IPS-15b (cell line): ENCODE measurements around the gene ZNF526.

Source experiments
- H3K27me3 ChIP-seq: one replicate; pipeline ENCODE4 v1.6.1; 2013; ENCODE audit warnings: low read length; ENCODE audit not compliant: control insufficient read depth, insufficient read depth
- H3K36me3 ChIP-seq: one replicate; pipeline ENCODE4 v1.6.1; 2013; ENCODE audit warnings: low read length; ENCODE audit not compliant: control insufficient read depth, insufficient read depth
- H3K4me1 ChIP-seq: one replicate; pipeline ENCODE4 v1.6.1; 2013; ENCODE audit warnings: mild to moderate bottlenecking, low read length; ENCODE audit not compliant: control insufficient read depth, insufficient read depth
- H3K4me3 ChIP-seq: one replicate; pipeline ENCODE4 v1.5.1; 2013; ENCODE audit warnings: low read depth, low read length
- H3K9ac ChIP-seq: one replicate; pipeline ENCODE4 v1.6.1; 2013; ENCODE audit warnings: low read depth, mild to moderate bottlenecking, low read length
- H3K9me3 ChIP-seq: one replicate; pipeline ENCODE4 v1.6.1; 2013; ENCODE audit warnings: mild to moderate bottlenecking, low read length; ENCODE audit not compliant: control insufficient read depth, insufficient read depth

ZNF526 gene

GRCh38 chr19:42178791-42179674 lies 41.1 kb upstream of the ZNF526 start:
- H3K9ac ChIP-seq = no peak overlapping the region
- no peak overlapping the region for H3K4me3 ChIP-seq
- H3K36me3 ChIP-seq = no peaks in the 10 kb centered on the region
- peaks cover 76% of the 10 kb centered on the region for H3K27me3 ChIP-seq
- no peaks in the 10 kb centered on the region for H3K9me3 ChIP-seq
- peaks cover 4% of the 10 kb centered on the region for H3K4me1 ChIP-seq

- H3K36me3 ChIP-seq = no peaks in the 10 kb centered on the region
- no peaks in the 10 kb centered on the region for H3K9me3 ChIP-seq
- H3K4me1 ChIP-seq = no peaks in the 10 kb centered on the region
- H3K9ac ChIP-seq = no peak overlapping the region
- no peak overlapping the region for H3K4me3 ChIP-seq
- H3K27me3 ChIP-seq = peaks cover 31% of the 10 kb centered on the region
These were observed 35.7 kb upstream of the ZNF526 start for GRCh38 chr19:42184401-42184861.

DNA sequence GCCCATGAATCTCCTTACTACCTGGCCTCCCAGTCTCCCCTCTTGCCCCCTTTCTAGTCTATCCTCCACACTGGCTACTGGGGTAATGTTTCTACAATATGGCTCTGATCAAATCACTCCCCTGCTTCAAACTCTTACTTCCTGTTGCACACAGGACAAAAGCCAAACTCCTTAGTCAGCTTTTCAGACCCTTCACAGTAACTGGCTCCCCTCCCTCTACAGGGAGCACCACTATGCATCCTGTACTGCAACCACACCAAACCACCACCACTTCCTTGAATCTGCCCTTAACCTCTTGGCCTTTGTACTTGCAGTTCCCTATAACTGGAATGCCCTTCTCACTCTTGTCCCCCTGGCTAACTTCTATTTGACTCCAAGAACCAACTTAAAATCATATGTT lies 34.8 kb upstream of the ZNF526 start:
- Histone ChIP-seq H3K4me3 (no peak overlapping the region), H3K36me3 (no peaks in the 10 kb centered on the region)

DNA sequence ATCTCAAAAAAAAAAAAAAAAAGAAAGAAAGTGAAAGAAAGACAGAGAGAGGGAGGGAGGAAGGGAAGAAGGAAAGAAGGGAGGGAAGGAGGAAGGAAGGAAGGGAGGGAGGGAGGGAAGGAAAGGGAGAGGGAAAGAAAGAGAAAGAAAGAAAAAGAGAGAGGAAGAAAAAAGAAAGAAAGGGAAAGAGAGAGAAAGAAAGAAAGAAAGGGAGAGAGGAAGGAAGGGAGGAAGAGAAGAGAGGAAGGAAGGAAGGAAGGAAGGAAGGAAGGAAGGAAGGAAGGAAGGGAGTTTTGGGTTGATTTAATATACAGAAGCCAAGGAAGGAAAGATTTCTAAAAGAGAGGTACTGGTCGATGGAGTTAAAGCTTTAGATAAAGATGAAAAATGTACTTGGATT lies 31.4 kb upstream of the ZNF526 start:
- Histone ChIP-seq H3K9me3 (no peaks in the 10 kb centered on the region), H3K4me3 (no peak overlapping the region), H3K4me1 (no peaks in the 10 kb centered on the region), H3K36me3 (no peaks in the 10 kb centered on the region), H3K9ac (no peak overlapping the region), H3K27me3 (peaks cover 6% of the 10 kb centered on the region)

More for the DNA sequence above, 34.8 kb upstream of the ZNF526 start:
- H3K27me3 ChIP-seq = peaks cover 24% of the 10 kb centered on the region
- no peaks in the 10 kb centered on the region for H3K4me1 ChIP-seq
- H3K9ac ChIP-seq = no peak overlapping the region
- H3K9me3 ChIP-seq = no peaks in the 10 kb centered on the region

DNA sequence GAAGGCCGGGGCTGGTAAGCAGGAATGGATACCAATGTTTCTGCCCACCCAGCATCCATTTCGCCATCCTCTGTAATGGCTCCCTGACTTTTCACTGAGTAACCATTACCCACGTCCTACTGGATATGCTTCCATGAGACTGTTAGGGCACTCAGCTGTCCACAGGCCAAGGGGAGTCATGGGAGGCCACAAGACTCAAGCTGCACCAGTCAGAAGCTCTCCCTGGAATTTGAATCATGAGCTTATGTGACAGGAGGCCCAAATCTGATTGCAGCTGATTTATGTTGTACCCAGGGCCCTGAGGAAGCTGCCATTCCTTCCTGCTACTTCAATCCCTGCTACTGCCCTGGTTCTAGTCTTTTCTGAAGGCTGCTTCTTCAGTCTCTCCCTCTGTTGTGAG lies 31.0 kb upstream of the ZNF526 start:
- H3K27me3 ChIP-seq = peaks cover 6% of the 10 kb centered on the region
- no peak overlapping the region for H3K4me3 ChIP-seq
- no peaks in the 10 kb centered on the region for H3K9me3 ChIP-seq
- H3K9ac ChIP-seq = no peak overlapping the region
- no peaks in the 10 kb centered on the region for H3K4me1 ChIP-seq
- no peaks in the 10 kb centered on the region for H3K36me3 ChIP-seq

GRCh38 chr19:42191330-42191729 lies 28.8 kb upstream of the ZNF526 start:
- Histone ChIP-seq H3K9me3 (no peaks in the 10 kb centered on the region), H3K9ac (no peak overlapping the region), H3K36me3 (no peaks in the 10 kb centered on the region), H3K4me3 (no peak overlapping the region), H3K27me3 (peaks cover 6% of the 10 kb centered on the region), H3K4me1 (no peaks in the 10 kb centered on the region)

DNA sequence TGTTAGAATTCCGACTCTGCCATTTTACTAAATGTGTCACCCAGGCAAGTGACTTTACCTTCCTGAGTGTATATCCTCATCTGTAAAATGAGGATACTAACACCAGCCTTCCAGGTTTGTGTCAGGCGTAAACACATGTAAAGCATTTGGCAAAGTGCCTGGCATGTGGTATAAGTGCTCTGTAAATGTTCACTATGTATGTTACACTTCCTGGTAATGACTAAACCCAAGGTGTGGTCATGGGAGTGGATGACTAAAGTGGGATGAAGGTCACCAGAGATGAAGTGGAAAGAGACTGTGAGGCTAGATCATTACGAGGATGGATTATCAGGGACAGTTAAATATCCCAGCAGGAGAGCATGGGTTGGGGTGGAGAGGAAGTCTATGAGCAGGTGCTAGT lies 28.3 kb upstream of the ZNF526 start:
- Histone ChIP-seq H3K36me3 (no peaks in the 10 kb centered on the region), H3K4me1 (peaks cover 3% of the 10 kb centered on the region), H3K9ac (no peak overlapping the region), H3K27me3 (peaks cover 6% of the 10 kb centered on the region), H3K4me3 (no peak overlapping the region), H3K9me3 (no peaks in the 10 kb centered on the region)

DNA sequence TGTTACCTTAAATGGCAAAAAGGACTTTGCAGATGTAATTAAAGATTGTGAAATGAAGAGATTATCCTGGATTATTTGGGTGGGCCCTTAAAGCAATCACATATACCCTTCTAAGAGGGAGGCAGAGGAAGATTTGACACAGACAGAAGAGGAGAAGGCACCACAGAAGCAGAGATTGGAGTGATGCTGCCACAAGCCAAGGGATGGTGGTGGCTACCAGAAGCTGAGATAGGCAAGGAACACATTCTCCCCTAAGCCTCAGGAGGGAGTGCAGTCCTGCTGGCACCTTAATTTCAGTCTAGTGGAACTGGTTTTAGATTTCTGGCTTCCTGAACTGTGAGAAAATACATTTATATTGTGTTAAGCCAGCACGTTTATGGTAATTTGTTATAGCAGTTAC lies 26.8 kb upstream of the ZNF526 start:
- no peak overlapping the region for H3K9ac ChIP-seq
- no peaks in the 10 kb centered on the region for H3K9me3 ChIP-seq
- peaks cover 3% of the 10 kb centered on the region for H3K36me3 ChIP-seq
- H3K4me3 ChIP-seq = no peak overlapping the region
- peaks cover 10% of the 10 kb centered on the region for H3K4me1 ChIP-seq
- H3K27me3 ChIP-seq = peaks cover 6% of the 10 kb centered on the region

GRCh38 chr19:42193706-42194105 lies 26.4 kb upstream of the ZNF526 start:
- no peak overlapping the region for H3K4me3 ChIP-seq
- H3K9ac ChIP-seq = no peak overlapping the region

GRCh38 chr19:42196011-42197001 lies 23.8 kb upstream of the ZNF526 start:
- Histone ChIP-seq H3K9ac (no peak overlapping the region), H3K4me3 (no peak overlapping the region), H3K4me1 (peaks cover 18% of the 10 kb centered on the region), H3K9me3 (no peaks in the 10 kb centered on the region), H3K36me3 (peaks cover 27% of the 10 kb centered on the region), H3K27me3 (peaks cover 2% of the 10 kb centered on the region)

More at GRCh38 chr19:42193706-42194105, 26.4 kb upstream of the ZNF526 start:
- Histone ChIP-seq H3K4me1 (peaks cover 10% of the 10 kb centered on the region), H3K36me3 (peaks cover 7% of the 10 kb centered on the region), H3K27me3 (peaks cover 6% of the 10 kb centered on the region), H3K9me3 (no peaks in the 10 kb centered on the region)

DNA sequence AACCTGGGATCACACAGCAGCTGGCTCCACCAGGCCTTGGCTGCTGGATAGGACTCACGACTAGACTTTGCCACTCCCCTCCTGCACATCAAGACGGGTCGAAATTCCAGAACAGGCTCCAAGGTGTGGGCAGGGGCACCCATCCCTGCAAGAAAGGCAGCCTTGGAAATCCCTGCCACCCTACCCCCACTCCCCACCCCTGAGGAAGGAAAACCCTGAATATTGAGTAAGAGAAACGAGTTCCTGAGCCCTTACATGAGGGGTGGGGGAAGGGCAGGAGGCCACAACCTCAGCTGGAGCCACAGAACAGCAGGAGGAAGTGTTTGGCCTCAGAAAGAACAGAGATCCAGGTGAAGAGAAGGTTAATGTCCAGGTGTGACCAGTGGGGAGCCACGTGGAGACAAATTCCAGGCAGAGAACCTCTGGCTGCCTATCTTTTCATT lies 22.7 kb upstream of the ZNF526 start:
- peak overlapping the region; percentile 4 for H3K9ac ChIP-seq
- peaks cover 36% of the 10 kb centered on the region for H3K36me3 ChIP-seq
- no peaks in the 10 kb centered on the region for H3K27me3 ChIP-seq
- no peaks in the 10 kb centered on the region for H3K9me3 ChIP-seq
- H3K4me3 ChIP-seq = no peak overlapping the region
- peaks cover 18% of the 10 kb centered on the region for H3K4me1 ChIP-seq
